Liver (tissue), 9 donors: ENCODE data around the gene FAM83C. TPM values are rescaled to one million over a fixed set of nuclear protein-coding genes. Genes with fewer than 3 reads are reported as not detected.

Source experiments
- DNase-seq: peaks from one replicate; pipeline ENCODE4 v3.0.0-alpha.2; 2017; ENCODE audit warnings: low spot score
- H3K27ac ChIP-seq, 2 donors: one replicate each; pipeline ENCODE4 v1.7.0; 2013; ENCODE audit warnings: inconsistent platforms in 2 of 2, low read length in 2 of 2, control low read depth in 1 of 2, low read depth in 1 of 2, mild to moderate bottlenecking in 1 of 2
- H3K27me3 ChIP-seq, 4 donors: one replicate each; pipeline versions ENCODE4 v1.6.1 to v1.7.0; 2013; ENCODE audit warnings: low read length in 3 of 4, inconsistent platforms in 1 of 4, mild to moderate bottlenecking in 1 of 4, moderate library complexity in 1 of 4; ENCODE audit not compliant: control insufficient read depth in 4 of 4, insufficient read depth in 4 of 4
- H3K36me3 ChIP-seq, 4 donors: one replicate each; pipeline versions ENCODE4 v1.6.1 to v1.7.0; 2013; ENCODE audit warnings: low read length in 3 of 4, mild to moderate bottlenecking in 3 of 4, low read depth in 1 of 4, moderate library complexity in 1 of 4; ENCODE audit not compliant: control insufficient read depth in 4 of 4, insufficient read depth in 3 of 4
- H3K4me1 ChIP-seq, 4 donors: one replicate each; pipeline versions ENCODE4 v1.6.1 to v1.7.0; 2013; ENCODE audit warnings: low read length in 3 of 4, mild to moderate bottlenecking in 3 of 4, moderate library complexity in 1 of 4; ENCODE audit not compliant: control insufficient read depth in 4 of 4, insufficient read depth in 4 of 4
- H3K4me3 ChIP-seq, 3 donors: one replicate each; pipeline versions ENCODE4 v1.6.1 to v1.7.0; 2013; ENCODE audit warnings: low read length in 3 of 3, control low read depth in 1 of 3, low read depth in 1 of 3, mild to moderate bottlenecking in 1 of 3
- H3K9ac ChIP-seq, 2 donors: one replicate each; pipeline ENCODE4 v1.7.0; 2013; ENCODE audit warnings: low read length in 2 of 2, mild to moderate bottlenecking in 2 of 2, moderate library complexity in 2 of 2, control low read depth in 1 of 2, low read depth in 1 of 2
- H3K9me3 ChIP-seq, 4 donors: one replicate each; pipeline versions ENCODE4 v1.6.1 to v1.7.0; 2013; ENCODE audit warnings: low read length in 3 of 4; ENCODE audit not compliant: control insufficient read depth in 4 of 4
- EGR1 ChIP-seq, 2 donors: IDR thresholded peaks; 2 replicates each; pipeline ENCODE4 v1.6.1; 2016 to 2018; ENCODE audit warnings: antibody characterized with exemption in 2 of 2, low read depth in 2 of 2
- FOXA1 ChIP-seq: IDR thresholded peaks from 2 replicates; pipeline ENCODE4 v1.6.1; 2016; ENCODE audit warnings: antibody characterized with exemption
- FOXA2 ChIP-seq: IDR thresholded peaks from 2 replicates; pipeline ENCODE4 v1.6.1; 2016; ENCODE audit warnings: antibody characterized with exemption
- GABPA ChIP-seq, 2 donors: IDR thresholded peaks in 1 of 2; conservative IDR thresholded peaks in 1 of 2; 2 replicates each; pipeline ENCODE4 v1.6.1; 2016; ENCODE audit warnings: antibody characterized with exemption in 2 of 2, mild to moderate bottlenecking in 1 of 2, moderate library complexity in 1 of 2
- HNF4A ChIP-seq, 2 donors: conservative IDR thresholded peaks; 2 replicates each; pipeline ENCODE4 v1.6.1; 2016; ENCODE audit warnings: antibody characterized with exemption in 2 of 2, mild to moderate bottlenecking in 2 of 2
- HNF4G ChIP-seq: IDR thresholded peaks from 2 replicates; pipeline ENCODE4 v1.6.1; 2016; ENCODE audit warnings: antibody characterized with exemption
- JUND ChIP-seq, 2 donors: IDR thresholded peaks; 2 replicates each; pipeline ENCODE4 v1.6.1; 2016; ENCODE audit warnings: antibody characterized with exemption in 2 of 2
- NR2F2 ChIP-seq: IDR thresholded peaks from 2 replicates; pipeline ENCODE4 v1.6.1; 2016; ENCODE audit warnings: antibody characterized with exemption
- RAD21 ChIP-seq, 2 donors: IDR thresholded peaks; 2 replicates each; pipeline ENCODE4 v1.6.1; 2016; ENCODE audit warnings: antibody characterized with exemption in 2 of 2, mild to moderate bottlenecking in 2 of 2
- RXRA ChIP-seq, 2 donors: IDR thresholded peaks; 2 replicates each; pipeline ENCODE4 v1.6.1; 2017 to 2018; ENCODE audit warnings: antibody characterized with exemption in 2 of 2, mild to moderate bottlenecking in 1 of 2
- TAF1 ChIP-seq: conservative IDR thresholded peaks from 2 replicates; pipeline ENCODE4 v1.6.1; 2016; ENCODE audit warnings: antibody characterized with exemption, mild to moderate bottlenecking
- YY1 ChIP-seq: IDR thresholded peaks from 2 replicates; pipeline ENCODE4 v1.6.1; 2016; ENCODE audit warnings: antibody characterized with exemption, mild to moderate bottlenecking
- WGBS: extraction: QIAGEN DNeasy Blood & Tissue Kit; methylation state at CpG from one replicate; pipeline ENCODE4 v1.1.7; 2013; 5-methylcytosine and 5-hydroxymethylcytosine counted together
- polyA plus RNA-seq, 2 donors: library from polyadenylated mRNA; stranded (reverse) in 1 of 2; unstranded in 1 of 2; fragments of 200-250 nt in 1 of 2; fragments of >200 nt in 1 of 2; fragmentation: Nextera tagmentation in 1 of 2; extraction: Ambion mirVana in 1 of 2; gene quantifications; one replicate each; pipeline versions ENCODE4 v1.2.1 to v1.2.3, GENCODE V29; 2013 to 2015
- total RNA-seq, 2 donors: library from RNA; depleted of rRNA; stranded (reverse); fragments of >200 nt; gene quantifications; one replicate each; pipeline ENCODE4 v1.2.3, GENCODE V29; 2014
- TF ChIP-seq, protein P1 (sequence below): IDR thresholded peaks from 2 replicates; pipeline ENCODE4 v1.6.1; 2016; ENCODE audit warnings: antibody characterized with exemption
- TF ChIP-seq, protein P2 (sequence below): fragments of 150-350 bp; IDR thresholded peaks from 2 replicates; pipeline ENCODE4 v1.5.1; 2017; ENCODE audit warnings: improper control_type of control experiment, low read depth, low read length; ENCODE audit not compliant: missing input control
- TF ChIP-seq, protein P3 (sequence below): IDR thresholded peaks from 2 replicates; pipeline ENCODE4 v1.6.1; 2016; ENCODE audit warnings: antibody characterized with exemption
- TF ChIP-seq, protein P4 (sequence below): IDR thresholded peaks from 2 replicates; pipeline ENCODE4 v1.6.1; 2016; ENCODE audit warnings: antibody characterized with exemption
- TF ChIP-seq, protein P5 (sequence below): IDR thresholded peaks from 2 replicates; pipeline ENCODE4 v1.6.1; 2016; ENCODE audit warnings: antibody characterized with exemption, mild to moderate bottlenecking
- donor health status: healthy.
- donor health status: healthy.
- donor health status: healthy.
- donor health status: healthy.
- donor health status: healthy.

Gene FAM83C
- total and polyA plus RNA-seq, 4 donors = 0.05 TPM; not detected in 3

DNA sequence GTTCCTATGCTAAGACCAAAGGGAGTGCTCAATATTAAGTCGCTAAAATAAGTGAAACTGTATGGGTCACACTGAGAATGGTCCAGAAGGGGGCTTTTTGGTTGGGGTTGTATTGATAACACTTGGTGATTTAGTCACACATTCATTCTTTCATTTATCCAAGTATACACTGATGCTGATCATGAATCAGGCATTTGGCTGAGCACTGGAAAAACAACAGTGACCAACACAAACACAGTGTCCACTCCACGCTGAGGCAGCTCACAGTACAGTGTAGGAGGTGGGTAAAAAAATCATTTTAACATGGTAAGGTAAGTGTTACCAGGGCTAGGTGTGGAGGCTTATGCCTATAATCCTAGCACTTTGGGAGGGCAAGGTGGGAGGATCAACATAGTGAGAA is 9.2 kb upstream of the FAM83C start:
- Histone ChIP-seq H3K36me3 (peaks cover 0 to 6% (median 0%) of the 10 kb centered on the region in 4 donors), H3K4me3 (no peak overlapping the region), H3K4me1 (peaks cover 0 to 7% (median 2%) of the 10 kb centered on the region in 4 donors), H3K9ac (no peak overlapping the region), H3K27me3 (no peaks in the 10 kb centered on the region), H3K27ac (no peak overlapping the region), H3K9me3 (no peaks in the 10 kb centered on the region)
- TF ChIP-seq TAF1 = no peak
- 97% methylated on average over 2 of the region's 2 CpGs for WGBS
- no peak for DNase-seq

DNA sequence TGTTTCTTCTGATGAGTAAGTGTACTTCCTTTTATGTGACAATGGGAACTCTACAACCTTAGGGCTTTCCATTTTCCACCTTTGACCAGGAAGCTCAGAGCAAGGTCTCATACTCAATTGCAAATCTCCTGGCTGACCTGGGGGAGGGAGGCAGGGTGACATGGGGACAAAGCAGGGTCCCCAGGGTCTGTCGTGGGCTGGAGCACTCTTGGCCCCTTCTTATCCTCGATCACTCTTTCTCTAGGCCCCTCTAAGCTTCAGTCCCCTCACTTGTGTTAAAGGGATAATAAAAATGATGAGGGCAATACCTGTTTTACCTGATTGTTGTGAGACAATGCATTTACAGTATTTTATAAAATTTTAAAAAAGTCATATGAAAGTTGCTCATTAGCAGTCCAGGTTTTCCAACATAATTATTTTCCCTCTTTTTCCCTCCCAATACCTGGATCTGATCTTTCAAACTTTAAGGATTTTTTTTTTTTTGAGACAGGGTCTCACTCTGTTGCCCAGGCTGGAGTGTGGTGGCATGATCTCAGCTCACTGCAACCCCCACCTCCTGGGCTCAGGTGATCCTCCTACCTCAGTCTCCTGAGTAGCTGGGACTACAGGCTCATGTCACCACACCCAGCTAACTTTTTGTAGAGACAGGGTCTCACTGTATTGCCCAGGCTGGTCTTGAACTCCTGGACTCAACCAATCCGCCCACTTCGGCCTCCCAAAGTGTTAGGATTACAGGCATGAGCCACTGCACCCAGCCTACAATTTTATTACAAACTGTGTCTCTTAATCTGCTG is 8.4 kb upstream of the FAM83C start:
- 86% methylated on average over 4 of the region's 4 CpGs for WGBS
- no peak overlapping the region for H3K27ac ChIP-seq
- H3K27me3 ChIP-seq = no peaks in the 10 kb centered on the region
- no peaks in the 10 kb centered on the region for H3K9me3 ChIP-seq
- no peak for TF ChIP-seq RAD21 (IDR thresholded peaks at IDR 0.05)
- TF ChIP-seq EGR1 (IDR thresholded peaks at IDR 0.05; ENCODE audit: low read depth in 2 of 2) = no peak
- TF ChIP-seq, protein P1, sequence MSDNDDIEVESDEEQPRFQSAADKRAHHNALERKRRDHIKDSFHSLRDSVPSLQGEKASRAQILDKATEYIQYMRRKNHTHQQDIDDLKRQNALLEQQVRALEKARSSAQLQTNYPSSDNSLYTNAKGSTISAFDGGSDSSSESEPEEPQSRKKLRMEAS = no peak
- TF ChIP-seq, protein P2, sequence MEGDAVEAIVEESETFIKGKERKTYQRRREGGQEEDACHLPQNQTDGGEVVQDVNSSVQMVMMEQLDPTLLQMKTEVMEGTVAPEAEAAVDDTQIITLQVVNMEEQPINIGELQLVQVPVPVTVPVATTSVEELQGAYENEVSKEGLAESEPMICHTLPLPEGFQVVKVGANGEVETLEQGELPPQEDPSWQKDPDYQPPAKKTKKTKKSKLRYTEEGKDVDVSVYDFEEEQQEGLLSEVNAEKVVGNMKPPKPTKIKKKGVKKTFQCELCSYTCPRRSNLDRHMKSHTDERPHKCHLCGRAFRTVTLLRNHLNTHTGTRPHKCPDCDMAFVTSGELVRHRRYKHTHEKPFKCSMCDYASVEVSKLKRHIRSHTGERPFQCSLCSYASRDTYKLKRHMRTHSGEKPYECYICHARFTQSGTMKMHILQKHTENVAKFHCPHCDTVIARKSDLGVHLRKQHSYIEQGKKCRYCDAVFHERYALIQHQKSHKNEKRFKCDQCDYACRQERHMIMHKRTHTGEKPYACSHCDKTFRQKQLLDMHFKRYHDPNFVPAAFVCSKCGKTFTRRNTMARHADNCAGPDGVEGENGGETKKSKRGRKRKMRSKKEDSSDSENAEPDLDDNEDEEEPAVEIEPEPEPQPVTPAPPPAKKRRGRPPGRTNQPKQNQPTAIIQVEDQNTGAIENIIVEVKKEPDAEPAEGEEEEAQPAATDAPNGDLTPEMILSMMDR = no peak
- TF ChIP-seq HNF4G = no peak
- no peak for TF ChIP-seq FOXA1
- no peak for TF ChIP-seq NR2F2
- TF ChIP-seq, protein P3, sequence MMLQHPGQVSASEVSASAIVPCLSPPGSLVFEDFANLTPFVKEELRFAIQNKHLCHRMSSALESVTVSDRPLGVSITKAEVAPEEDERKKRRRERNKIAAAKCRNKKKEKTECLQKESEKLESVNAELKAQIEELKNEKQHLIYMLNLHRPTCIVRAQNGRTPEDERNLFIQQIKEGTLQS = no peak
- no peak for DNase-seq
- H3K4me3 ChIP-seq = no peak overlapping the region
- H3K36me3 ChIP-seq = peaks cover 0 to 2% (median 0%) of the 10 kb centered on the region in 4 donors
- H3K9ac ChIP-seq = no peak overlapping the region
- H3K4me1 ChIP-seq = peaks cover 0 to 7% (median 2%) of the 10 kb centered on the region in 4 donors

DNA sequence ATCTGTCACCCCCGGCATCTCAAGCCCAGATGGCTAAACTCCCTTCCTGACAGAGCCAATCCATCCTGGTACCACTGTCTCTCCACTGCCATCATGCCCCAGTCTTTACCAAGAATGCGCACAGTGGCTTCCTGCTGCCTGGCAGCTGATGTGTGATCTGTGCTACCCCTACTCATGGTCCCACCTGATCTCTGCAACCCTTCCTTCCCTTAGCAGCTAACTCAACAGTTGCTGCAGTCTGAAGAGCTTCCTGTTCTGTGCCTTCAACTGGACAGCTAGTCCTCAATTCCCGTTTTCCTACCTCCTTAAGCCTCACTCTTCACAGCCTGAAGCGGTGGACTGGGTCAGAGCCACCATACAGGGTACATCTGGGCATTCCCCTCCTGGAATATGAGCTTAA is 7.6 kb upstream of the FAM83C start:
- Histone ChIP-seq H3K27me3 (no peaks in the 10 kb centered on the region), H3K27ac (no peak overlapping the region), H3K4me3 (no peak overlapping the region), H3K4me1 (peaks cover 0 to 7% (median 2%) of the 10 kb centered on the region in 4 donors), H3K9me3 (no peaks in the 10 kb centered on the region), H3K9ac (no peak overlapping the region), H3K36me3 (no peaks in the 10 kb centered on the region)
- WGBS = 83% methylated on average over 4 of the region's 4 CpGs
- no peak for DNase-seq
- TF ChIP-seq YY1 (no peak), RXRA (IDR thresholded peaks at IDR 0.05) (no peak), FOXA2 (no peak), JUND (IDR thresholded peaks at IDR 0.05) (no peak), EGR1 (IDR thresholded peaks at IDR 0.05; ENCODE audit: low read depth in 2 of 2) (no peak), GABPA (IDR thresholded peaks at IDR 0.05 in 1 of 2, conservative IDR thresholded peaks at IDR 0.05 in 1 of 2) (no peak), HNF4A (conservative IDR thresholded peaks at IDR 0.05) (no peak), FOXA1 (no peak), NR2F2 (no peak)
- TF ChIP-seq, protein P4, sequence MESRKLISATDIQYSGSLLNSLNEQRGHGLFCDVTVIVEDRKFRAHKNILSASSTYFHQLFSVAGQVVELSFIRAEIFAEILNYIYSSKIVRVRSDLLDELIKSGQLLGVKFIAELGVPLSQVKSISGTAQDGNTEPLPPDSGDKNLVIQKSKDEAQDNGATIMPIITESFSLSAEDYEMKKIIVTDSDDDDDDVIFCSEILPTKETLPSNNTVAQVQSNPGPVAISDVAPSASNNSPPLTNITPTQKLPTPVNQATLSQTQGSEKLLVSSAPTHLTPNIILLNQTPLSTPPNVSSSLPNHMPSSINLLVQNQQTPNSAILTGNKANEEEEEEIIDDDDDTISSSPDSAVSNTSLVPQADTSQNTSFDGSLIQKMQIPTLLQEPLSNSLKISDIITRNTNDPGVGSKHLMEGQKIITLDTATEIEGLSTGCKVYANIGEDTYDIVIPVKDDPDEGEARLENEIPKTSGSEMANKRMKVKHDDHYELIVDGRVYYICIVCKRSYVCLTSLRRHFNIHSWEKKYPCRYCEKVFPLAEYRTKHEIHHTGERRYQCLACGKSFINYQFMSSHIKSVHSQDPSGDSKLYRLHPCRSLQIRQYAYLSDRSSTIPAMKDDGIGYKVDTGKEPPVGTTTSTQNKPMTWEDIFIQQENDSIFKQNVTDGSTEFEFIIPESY = no peak
- TF ChIP-seq, protein P3 = no peak
- TF ChIP-seq, protein P5, sequence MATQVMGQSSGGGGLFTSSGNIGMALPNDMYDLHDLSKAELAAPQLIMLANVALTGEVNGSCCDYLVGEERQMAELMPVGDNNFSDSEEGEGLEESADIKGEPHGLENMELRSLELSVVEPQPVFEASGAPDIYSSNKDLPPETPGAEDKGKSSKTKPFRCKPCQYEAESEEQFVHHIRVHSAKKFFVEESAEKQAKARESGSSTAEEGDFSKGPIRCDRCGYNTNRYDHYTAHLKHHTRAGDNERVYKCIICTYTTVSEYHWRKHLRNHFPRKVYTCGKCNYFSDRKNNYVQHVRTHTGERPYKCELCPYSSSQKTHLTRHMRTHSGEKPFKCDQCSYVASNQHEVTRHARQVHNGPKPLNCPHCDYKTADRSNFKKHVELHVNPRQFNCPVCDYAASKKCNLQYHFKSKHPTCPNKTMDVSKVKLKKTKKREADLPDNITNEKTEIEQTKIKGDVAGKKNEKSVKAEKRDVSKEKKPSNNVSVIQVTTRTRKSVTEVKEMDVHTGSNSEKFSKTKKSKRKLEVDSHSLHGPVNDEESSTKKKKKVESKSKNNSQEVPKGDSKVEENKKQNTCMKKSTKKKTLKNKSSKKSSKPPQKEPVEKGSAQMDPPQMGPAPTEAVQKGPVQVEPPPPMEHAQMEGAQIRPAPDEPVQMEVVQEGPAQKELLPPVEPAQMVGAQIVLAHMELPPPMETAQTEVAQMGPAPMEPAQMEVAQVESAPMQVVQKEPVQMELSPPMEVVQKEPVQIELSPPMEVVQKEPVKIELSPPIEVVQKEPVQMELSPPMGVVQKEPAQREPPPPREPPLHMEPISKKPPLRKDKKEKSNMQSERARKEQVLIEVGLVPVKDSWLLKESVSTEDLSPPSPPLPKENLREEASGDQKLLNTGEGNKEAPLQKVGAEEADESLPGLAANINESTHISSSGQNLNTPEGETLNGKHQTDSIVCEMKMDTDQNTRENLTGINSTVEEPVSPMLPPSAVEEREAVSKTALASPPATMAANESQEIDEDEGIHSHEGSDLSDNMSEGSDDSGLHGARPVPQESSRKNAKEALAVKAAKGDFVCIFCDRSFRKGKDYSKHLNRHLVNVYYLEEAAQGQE = no peak
- TF ChIP-seq, protein P1 = no peak
